HUES64 (cell line): Measurements from ENCODE around the gene DHX35.
A peak's percentile ranks its signal among the peaks of the same experiment; 100 is the strongest.

Experiments
- H3K27ac ChIP-seq: 2 replicates; pipeline ENCODE4 v1.7.0; 2013; ENCODE audit warnings: low read depth, low read length, inconsistent platforms
- H3K27me3 ChIP-seq: 2 replicates; pipeline ENCODE4 v1.6.1; 2013; ENCODE audit warnings: mild to moderate bottlenecking, low read length; ENCODE audit not compliant: insufficient read depth
- H3K36me3 ChIP-seq: 2 replicates; pipeline ENCODE4 v1.6.1; 2013; ENCODE audit warnings: mild to moderate bottlenecking, low read length; ENCODE audit not compliant: insufficient read depth
- H3K4me1 ChIP-seq: 2 replicates; pipeline ENCODE4 v1.6.1; 2013; ENCODE audit warnings: mild to moderate bottlenecking, low read length, moderate library complexity; ENCODE audit not compliant: insufficient read depth
- H3K4me3 ChIP-seq: 2 replicates; pipeline ENCODE4 v1.5.1; 2013; ENCODE audit warnings: mild to moderate bottlenecking, low read length, moderate library complexity
- H3K9ac ChIP-seq: 2 replicates; pipeline ENCODE4 v1.6.1; 2013; ENCODE audit warnings: mild to moderate bottlenecking, low read depth, low read length
- H3K9me3 ChIP-seq: 2 replicates; pipeline ENCODE4 v1.6.1; 2013; ENCODE audit warnings: low read depth, low read length; ENCODE audit not compliant: insufficient read depth
- WGBS: fragments of 150-250, 120-280 bp; methylation state at CpG from one replicate; pipeline ENCODE4 v1.1.7; 2013; ENCODE audit warnings: missing lambda C conversion rate; 5-methylcytosine and 5-hydroxymethylcytosine counted together

DHX35 gene

DNA sequence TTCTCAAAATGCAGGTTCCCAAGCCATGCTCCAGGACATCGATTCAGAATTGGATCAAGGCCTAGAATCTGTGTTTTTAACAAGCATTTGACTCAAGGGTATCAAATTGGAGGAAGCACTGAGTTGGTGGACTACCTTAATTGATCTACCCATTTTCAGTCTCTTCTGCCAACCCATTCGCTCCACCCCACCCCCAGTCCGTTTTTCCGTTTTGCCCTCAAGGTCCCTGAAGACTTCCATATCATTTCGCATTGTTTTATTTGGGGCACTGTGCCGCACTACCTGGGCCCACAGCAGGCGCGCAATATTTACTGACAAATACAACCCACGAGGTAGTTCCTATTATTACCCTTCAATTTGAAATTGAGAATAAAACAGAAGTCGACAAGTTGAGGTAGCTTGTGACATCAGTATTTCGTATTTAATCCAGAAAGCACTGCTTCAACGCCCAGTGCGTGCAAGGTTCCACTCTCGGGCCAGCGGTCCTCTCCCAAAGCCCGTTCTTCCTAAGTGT lies 557 bp upstream of the DHX35 start:
- H3K4me1 ChIP-seq, result peaks cover 14% of the 10 kb centered on the region
- WGBS, result 14% methylated on average over 16 of the region's 16 CpGs

DNA sequence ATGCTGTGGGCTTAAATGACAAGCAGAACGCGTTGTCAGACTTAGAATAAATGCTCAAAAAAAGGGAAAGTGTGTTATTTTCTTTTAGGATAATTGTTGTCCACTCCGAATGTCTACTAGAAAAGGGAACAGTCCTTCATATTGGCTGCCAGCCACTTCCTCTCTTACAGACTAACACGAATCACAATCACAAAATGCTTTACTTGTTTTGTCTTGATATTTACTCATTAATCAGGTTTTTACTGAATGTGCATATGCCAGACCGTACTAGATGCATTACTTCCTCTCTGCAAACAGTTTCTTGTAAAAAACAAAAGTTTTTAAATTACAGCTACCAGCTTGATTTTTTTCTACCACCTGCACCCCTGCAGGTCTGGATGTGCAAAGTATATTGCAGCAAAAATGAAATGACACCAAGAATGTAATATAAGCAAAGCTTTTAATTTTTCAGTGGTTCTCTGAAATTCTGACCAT lies 821 bp downstream of the DHX35 start:
- Histone ChIP-seq H3K27me3 (no peaks in the 10 kb centered on the region), H3K4me1 (peaks cover 14% of the 10 kb centered on the region), H3K27ac (peak overlapping the region; percentile 97), H3K9ac (peak overlapping the region; percentile 97), H3K9me3 (no peaks in the 10 kb centered on the region), H3K36me3 (peaks cover 14% of the 10 kb centered on the region), H3K4me3 (peak overlapping the region; percentile 82)
- WGBS, result 24% methylated on average over 5 of the region's 5 CpGs

More for the DNA sequence above, 557 bp upstream of the DHX35 start:
- Histone ChIP-seq H3K4me3 (peak overlapping the region; percentile 82), H3K27ac (peak overlapping the region; percentile 94), H3K36me3 (peaks cover 12% of the 10 kb centered on the region), H3K9ac (peak overlapping the region; percentile 99), H3K27me3 (no peaks in the 10 kb centered on the region), H3K9me3 (no peaks in the 10 kb centered on the region)

DNA sequence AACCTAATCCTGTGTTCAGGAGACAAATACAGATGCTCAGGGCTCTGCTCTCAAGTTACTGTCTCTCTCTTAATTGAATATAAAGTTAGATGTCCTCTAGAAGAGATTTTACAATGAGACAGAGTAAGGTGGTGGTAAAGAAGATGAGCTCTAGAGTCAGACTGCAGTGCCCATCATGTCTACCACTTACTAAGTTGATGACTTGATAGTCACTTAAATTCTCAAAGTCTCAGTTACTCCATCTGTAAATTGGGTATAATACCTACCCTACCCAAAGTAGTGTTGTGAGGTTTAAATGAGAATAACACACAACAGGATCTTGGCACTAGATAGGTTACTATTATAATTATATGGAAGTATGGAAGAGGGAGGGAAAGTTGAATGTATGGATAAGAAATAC lies 1.6 kb downstream of the DHX35 start:
- Histone ChIP-seq H3K27ac (no peak overlapping the region), H3K9me3 (no peaks in the 10 kb centered on the region), H3K4me3 (peak overlapping the region; percentile 82), H3K27me3 (no peaks in the 10 kb centered on the region), H3K36me3 (peaks cover 18% of the 10 kb centered on the region), H3K4me1 (peaks cover 14% of the 10 kb centered on the region), H3K9ac (no peak overlapping the region)

DNA sequence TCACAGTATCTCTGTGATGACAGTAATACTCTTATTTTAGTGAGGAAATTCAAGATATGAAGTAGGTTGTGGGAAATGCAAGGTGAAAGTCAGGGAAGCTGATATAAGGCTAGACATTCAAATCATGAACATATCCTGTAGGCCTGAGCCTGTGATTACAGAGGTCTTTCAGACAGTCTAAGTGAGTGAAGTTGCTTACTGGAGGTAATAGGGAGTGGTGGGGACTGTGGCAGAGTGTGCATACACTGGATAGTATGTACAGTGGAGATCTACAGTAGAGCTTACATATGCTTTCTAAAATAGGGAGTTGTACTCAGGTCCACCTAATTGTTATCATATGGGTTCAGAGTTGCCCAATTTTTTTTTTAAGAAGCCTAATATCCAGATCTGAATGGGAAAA lies 3.1 kb downstream of the DHX35 start:
- no peaks in the 10 kb centered on the region for H3K9me3 ChIP-seq
- H3K27me3 ChIP-seq, result no peaks in the 10 kb centered on the region
- peaks cover 14% of the 10 kb centered on the region for H3K4me1 ChIP-seq
- H3K36me3 ChIP-seq, result peaks cover 33% of the 10 kb centered on the region
- H3K27ac ChIP-seq, result no peak overlapping the region
- H3K4me3 ChIP-seq, result no peak overlapping the region
- no peak overlapping the region for H3K9ac ChIP-seq

DNA sequence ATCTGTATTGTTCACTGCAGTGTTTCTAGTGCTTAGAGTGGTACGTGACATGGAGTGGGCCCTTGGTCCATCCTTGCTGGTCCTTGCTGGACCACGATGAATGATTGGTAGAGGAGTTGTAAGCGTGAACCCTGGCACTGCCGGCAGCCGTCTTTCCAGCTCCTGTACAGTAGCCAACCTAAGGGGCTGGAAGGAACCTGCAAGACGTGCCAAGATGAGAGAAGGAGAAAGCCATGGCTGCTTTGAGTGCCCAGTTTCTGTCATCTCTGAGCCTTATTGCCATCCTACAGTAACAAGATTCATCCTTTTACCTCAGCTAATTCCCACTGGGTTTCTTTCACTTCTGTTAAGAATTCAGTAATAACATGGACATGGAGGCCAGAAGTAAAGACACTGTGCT lies 5.9 kb downstream of the DHX35 start:
- H3K4me3 ChIP-seq, result no peak overlapping the region
- H3K27ac ChIP-seq, result no peak overlapping the region
- H3K36me3 ChIP-seq, result peaks cover 57% of the 10 kb centered on the region
- H3K9ac ChIP-seq, result no peak overlapping the region
- H3K27me3 ChIP-seq, result no peaks in the 10 kb centered on the region
- peaks cover 5% of the 10 kb centered on the region for H3K4me1 ChIP-seq
- H3K9me3 ChIP-seq, result no peaks in the 10 kb centered on the region
- 97% methylated on average over 6 of the region's 6 CpGs for WGBS

DNA sequence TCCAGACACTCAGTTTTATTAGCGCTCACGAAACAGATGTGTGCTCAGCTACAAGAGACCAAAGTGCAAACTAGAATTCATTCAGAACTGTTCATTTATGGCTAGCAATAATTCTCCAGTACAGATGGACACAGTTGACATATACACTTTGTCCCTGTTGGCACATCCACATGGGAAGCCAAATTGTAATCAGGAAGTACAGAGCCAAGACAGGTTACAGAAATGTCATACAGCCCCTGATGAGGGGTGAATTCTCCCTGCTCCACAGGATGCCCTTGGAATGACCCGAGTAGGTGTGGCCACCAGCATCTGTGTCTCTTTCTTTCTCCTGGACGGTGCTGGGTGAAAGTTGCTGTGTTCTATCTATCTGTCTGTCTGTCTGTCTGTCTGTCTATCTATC lies 7.6 kb downstream of the DHX35 start:
- no peak overlapping the region for H3K9ac ChIP-seq
- H3K27ac ChIP-seq, result no peak overlapping the region
- H3K27me3 ChIP-seq, result no peaks in the 10 kb centered on the region
- peaks cover 72% of the 10 kb centered on the region for H3K36me3 ChIP-seq
- 96% methylated on average over 4 of the region's 4 CpGs for WGBS
- no peak overlapping the region for H3K4me3 ChIP-seq
- no peaks in the 10 kb centered on the region for H3K4me1 ChIP-seq
- H3K9me3 ChIP-seq, result no peaks in the 10 kb centered on the region

DNA sequence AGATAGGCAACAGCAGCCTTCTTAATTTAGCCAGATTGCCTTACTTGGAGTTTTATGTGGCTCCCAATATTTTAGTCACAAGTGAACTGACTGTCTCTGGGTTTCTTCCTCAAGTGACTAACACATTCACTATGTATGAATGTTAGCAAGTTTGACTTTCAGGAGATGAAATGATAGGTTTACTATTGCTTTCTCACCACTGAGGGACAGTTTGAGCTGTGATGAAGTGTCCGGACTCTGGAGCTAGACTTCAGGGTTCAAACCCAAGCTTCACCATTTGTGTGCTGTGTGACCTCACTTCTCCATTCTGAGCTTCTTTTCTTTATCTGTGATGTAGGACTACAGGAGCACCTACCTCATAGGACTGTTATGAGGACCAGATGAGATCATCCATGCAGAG lies 8.2 kb downstream of the DHX35 start:
- H3K36me3 ChIP-seq, result peaks cover 71% of the 10 kb centered on the region
- WGBS, result 95% methylated on average over 1 of the region's 1 CpG

DNA sequence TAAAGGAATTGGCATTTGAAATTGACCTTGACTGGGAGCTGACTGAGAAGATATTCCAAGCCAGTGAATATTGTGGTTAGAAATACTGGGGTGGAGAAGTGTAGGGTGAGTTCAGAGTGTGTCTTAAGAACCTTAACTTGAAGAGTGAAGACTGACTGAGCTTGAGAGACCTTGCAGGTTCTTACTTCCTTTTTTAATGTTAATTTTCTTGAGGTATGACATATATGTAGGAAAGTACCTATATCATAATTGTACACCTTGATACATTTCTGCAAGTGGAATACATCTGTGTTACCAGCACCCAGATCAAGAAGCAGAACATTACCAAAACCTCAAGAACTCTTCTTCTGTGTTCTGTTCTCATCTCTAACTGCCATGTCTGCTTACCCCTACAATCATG lies 11.0 kb downstream of the DHX35 start:
- H3K27me3 ChIP-seq, result no peaks in the 10 kb centered on the region
- H3K4me1 ChIP-seq, result no peaks in the 10 kb centered on the region
- peaks cover 83% of the 10 kb centered on the region for H3K36me3 ChIP-seq
- no peaks in the 10 kb centered on the region for H3K9me3 ChIP-seq
- no peak overlapping the region for H3K9ac ChIP-seq
- H3K4me3 ChIP-seq, result no peak overlapping the region
- H3K27ac ChIP-seq, result no peak overlapping the region

More for the DNA sequence above, 8.2 kb downstream of the DHX35 start:
- Histone ChIP-seq H3K4me3 (no peak overlapping the region), H3K27ac (no peak overlapping the region), H3K27me3 (no peaks in the 10 kb centered on the region), H3K9ac (no peak overlapping the region), H3K9me3 (no peaks in the 10 kb centered on the region), H3K4me1 (no peaks in the 10 kb centered on the region)

DNA sequence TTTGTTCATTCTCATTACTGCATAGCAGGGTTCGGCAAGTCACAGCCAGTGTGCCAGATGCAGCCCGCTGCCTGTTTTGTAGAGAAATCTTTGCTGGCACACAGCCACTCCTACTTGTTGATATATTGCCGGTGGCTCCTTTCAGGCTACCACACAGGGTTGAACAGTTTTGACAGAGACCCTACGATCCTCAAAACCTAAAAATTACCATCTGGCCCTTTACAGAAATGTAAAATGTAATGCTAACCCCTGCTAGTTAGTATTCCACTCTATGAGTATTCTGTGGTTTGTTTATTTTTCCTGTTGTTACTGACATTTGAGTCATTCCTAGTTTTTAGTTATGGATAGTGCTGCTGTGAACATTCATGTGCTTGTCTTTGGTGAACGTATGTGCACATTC lies 11.5 kb downstream of the DHX35 start:
- Histone ChIP-seq H3K9me3 (no peaks in the 10 kb centered on the region), H3K4me3 (no peak overlapping the region), H3K27me3 (no peaks in the 10 kb centered on the region), H3K27ac (no peak overlapping the region), H3K4me1 (no peaks in the 10 kb centered on the region), H3K9ac (no peak overlapping the region), H3K36me3 (peaks cover 81% of the 10 kb centered on the region)
- WGBS, result 97% methylated on average over 5 of the region's 5 CpGs

DNA sequence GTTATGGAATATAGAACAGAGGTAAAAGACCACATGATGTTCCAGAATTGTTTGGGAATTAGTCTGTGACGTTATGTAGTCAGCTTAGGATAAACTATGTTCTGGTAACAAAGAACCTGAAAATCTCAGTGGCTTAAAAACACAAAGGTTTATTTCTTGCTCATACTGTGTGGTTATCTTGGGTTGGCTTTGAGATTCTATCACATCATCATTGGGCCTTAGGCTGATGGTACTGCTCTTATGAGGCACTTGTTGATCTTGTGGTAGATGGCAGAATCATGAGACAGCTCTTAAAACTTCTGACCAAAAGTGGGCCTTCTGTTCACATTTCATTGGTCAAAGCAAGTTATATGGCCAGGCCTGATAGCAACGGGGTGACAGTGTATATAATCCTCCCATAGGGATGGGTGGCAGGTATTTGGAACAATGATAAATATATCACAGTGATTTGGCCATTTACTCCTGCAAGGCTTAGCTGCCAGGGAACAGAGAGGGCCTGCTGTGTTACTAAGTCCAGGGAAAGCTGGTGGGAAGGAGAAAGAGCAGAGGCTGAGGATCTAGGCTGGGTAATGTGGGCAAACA lies 13.5 kb downstream of the DHX35 start:
- H3K36me3 ChIP-seq, result peaks cover 67% of the 10 kb centered on the region
- H3K9me3 ChIP-seq, result no peaks in the 10 kb centered on the region
- no peak overlapping the region for H3K4me3 ChIP-seq
- WGBS, result 91% methylated on average over 2 of the region's 2 CpGs
- no peak overlapping the region for H3K9ac ChIP-seq
- no peaks in the 10 kb centered on the region for H3K27me3 ChIP-seq
- no peak overlapping the region for H3K27ac ChIP-seq
- H3K4me1 ChIP-seq, result no peaks in the 10 kb centered on the region

DNA sequence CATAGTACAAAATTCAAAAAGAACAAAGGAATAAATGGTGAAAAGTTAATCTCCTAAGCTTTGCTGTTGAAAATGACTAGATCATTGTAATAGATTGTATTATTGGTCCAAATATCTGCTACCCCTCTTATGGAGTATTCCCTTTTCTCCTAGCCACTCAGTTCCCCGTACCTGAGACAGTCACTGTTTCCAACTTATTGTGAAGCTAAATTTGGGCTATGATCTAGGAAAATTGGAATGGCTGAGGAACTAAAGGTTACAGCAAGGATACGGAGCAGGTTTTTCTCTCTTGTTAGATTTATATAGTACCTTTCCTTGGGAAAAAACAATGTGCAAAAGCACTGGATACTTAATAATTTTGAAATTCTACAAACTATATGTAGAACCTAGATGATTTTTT lies 17.3 kb downstream of the DHX35 start:
- WGBS, result 89% methylated on average over 2 of the region's 2 CpGs
- Histone ChIP-seq H3K4me1 (no peaks in the 10 kb centered on the region), H3K4me3 (no peak overlapping the region), H3K9me3 (no peaks in the 10 kb centered on the region), H3K27ac (no peak overlapping the region), H3K9ac (no peak overlapping the region), H3K27me3 (no peaks in the 10 kb centered on the region), H3K36me3 (peaks cover 44% of the 10 kb centered on the region)

DNA sequence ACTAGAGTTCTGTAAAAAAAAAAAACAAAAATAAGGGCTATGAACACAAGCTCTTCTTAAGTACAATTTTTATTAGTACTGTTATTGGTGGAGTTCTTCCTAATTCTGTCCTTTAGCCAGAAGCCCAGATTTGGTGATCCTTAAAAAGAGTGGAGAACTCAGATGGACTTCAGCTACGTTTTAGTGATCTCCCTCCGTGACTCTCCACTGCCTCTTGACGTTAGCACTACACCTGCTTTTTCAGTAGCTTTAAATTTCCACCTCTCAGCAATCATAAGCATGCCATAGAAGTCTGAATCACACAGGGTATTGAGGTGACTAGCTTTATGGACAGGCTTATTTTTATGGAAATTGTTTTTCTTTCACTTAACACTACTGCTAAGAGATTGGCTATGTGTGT lies 17.7 kb downstream of the DHX35 start:
- 87% methylated on average over 3 of the region's 3 CpGs for WGBS
- H3K9me3 ChIP-seq, result no peaks in the 10 kb centered on the region
- peaks cover 46% of the 10 kb centered on the region for H3K36me3 ChIP-seq
- no peaks in the 10 kb centered on the region for H3K27me3 ChIP-seq
- H3K4me3 ChIP-seq, result no peak overlapping the region
- 0 out of 2 replicates have a peak overlapping the region, but pooled peaks have one; percentile 2 for H3K9ac ChIP-seq
- H3K4me1 ChIP-seq, result no peaks in the 10 kb centered on the region
- H3K27ac ChIP-seq, result no peak overlapping the region
